SIG-M5 (cell line): ENCODE measurements around the gene FRRS1L.
A peak's percentile ranks its signal among the peaks of the same experiment; 100 is the strongest.
"Not testable (repeated sequence)": the region's sequence is repeated elsewhere in the genome, so short reads cannot be mapped to it uniquely, and the experiment has no call there.

ENCODE experiments used
- DNase-seq: peaks from one replicate; lab custom pipeline; 2025; lab: John Stamatoyannopoulos, UW

Gene FRRS1L

GRCh38 chr9:109129470-109130197 lies 37.4 kb downstream of the FRRS1L start:
- no peak for DNase-seq

DNA sequence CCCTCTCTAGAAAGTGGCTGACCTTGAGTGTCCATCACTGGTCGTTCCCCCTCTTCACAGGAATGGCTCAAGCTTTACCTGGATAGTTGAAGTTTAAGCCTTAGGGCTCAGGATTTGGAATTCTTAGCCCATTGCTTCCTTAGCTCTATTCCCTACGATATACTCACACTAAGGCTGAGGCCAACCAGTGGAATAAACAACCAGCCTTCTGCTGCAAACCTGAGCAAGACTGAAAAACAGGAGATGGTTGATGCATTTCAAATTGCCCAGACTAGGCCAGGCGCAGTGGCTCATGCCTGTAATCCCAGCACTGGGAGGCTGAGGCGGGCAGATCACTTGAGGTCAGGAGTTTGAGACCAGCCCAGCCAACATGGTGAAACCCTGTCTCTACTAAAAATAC lies 40.4 kb downstream of the FRRS1L start:
- DNase-seq, result not testable (repeated sequence)

DNA sequence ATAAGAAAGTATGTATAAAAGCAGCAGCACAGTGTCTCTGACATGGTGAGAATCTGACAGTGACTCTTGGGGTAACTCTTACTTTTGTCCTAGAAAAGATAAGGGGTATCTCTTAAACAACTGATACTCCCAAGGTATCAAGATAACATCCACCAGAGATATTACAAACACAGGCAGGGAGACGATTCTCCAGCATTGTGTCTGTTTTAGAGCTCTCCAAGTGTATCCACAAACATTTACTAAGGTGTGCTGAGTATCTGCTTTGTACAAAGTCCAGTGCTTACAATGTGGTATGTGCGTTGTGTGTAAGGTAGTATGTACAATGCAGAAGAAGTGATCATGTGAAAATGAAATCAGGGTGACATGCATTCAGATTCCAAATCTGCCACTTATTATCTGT lies 42.9 kb downstream of the FRRS1L start:
- DNase-seq, result no peak

- DNase-seq, result no peak
Measured at GRCh38 chr9:109122726-109123621, 44.1 kb downstream of the FRRS1L start.

DNA sequence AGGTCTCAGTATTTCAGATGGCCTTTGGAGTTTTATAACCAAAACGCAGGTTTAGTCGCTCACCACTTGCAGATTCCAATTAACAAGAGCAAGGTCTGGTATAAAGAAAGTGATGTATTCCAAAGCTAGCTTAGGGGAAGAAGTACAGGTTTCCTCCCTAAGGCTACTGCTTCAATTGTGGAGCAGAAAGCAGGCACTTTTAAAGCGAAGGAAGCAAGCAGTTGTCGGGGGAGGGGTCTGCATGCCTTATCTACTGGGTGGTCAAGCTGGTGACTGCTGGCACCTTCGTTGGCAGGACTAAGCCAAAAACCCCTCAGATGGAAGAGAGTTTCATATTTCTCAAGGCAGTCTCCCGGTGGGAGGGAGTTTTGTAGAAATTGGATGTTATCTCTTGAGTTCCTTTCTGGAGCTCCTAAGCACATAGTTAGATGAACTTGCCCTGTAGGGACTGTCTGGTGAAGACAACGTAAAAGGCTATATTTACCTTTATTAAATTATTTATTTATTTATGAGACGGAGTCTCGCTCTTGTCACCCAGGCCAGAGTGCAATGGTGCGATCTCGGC lies 45.7 kb downstream of the FRRS1L start:
- DNase-seq, result no peak

DNA sequence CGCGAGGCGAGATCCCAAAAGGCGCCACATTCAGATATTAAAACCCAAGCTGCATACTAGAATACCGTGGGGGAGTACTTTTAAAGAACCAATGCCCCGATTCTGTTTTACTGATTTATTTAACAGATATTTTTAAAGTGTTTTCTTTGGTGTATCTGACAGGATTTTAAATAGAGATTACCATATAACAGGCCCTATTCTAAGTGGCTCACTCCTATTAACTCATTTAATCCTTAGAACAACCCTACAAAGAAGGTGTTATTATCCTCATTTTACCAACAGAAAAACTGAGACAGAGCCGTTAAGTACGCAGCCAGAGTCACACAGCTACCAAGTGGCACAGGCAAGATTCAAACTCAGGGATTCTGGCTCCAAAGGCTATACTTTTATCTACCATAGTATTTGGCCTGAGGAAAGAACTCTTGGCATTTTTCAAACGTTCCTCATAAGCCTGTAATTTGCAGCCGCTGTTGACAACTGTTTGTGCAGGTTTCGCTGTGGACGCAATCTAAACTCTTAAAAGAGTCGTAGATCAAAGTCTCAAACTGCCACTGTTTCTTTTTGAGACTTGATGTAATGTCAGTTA lies 46.8 kb downstream of the FRRS1L start:
- no peak for DNase-seq

DNA sequence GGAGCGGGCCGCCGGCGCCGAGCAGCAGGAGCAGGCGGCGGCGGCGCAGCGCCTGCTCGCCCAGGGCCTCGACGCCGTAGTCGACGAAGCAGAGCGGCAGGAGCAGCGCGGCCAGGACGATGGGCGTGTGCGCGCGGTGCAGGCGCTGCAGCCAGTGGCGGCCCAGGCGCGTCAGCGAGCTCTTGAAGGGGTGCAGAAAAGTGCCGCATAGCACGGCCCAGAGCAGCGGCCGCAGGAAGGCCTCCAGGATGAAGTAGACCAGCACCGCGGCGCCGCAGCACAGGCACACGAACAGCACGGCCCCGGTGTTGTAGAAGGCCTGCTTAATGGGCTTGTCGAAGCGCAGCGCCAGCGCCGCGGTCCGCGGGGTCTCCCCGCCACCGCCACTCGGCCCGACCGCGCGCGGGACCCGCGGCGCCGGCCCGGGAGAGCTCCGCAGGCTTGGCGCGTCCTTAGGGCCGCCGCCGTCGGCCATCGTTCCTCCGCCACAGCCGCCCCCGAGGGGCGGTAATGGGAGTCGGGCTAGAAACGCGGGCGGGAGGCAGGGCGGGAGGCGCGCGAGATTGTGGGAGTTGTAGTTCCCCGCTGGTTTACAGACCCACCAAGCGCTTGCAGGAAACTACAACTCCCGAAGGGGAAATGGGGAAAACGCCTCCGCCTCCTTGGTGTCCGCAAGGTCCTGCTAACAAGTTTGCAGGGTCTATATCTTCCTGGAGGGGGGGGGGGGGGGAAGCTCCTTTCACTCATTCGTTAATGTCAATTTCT lies 47.4 kb downstream of the FRRS1L start, which contains the start of gene TMEM245:
TMEM245 (minus strand) TSS at position 509 of the 765 bp plus-strand sequence; CDS start at position 475, 34 bp downstream.
- peak; percentile 92 for DNase-seq

DNA sequence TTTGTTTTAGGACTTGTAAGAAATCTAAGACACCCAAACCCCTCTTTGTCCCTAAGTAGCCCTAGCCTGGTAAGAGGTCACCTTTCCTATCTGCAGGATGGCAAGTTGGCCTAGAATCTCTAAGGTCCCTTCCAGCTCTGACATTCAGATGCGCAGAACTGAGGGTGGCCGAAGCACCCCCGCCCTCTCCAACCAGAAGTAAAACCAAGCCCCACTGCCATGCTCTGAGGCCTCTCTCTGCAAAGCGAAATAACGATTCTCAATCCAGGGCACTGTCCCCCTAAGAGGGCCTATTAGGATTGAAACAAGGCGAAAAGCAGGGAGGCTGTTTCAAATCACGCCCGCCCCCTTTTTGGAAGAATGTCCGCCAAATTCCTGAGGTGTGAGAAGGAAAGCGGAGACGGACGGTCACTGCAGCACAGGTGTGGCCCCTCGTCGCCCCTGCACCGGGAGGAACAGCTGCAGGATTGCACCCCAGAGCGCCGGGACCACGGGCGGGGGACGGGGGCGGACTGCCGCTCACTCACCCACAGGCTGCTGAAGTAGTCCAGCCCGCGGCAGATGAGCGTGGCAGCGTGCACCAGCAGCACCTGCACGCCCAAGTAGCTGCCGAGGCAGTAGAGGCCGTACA lies 48.1 kb downstream of the FRRS1L start:
- DNase-seq, result no peak

GRCh38 chr9:109117856-109118807 lies 48.9 kb downstream of the FRRS1L start:
- peak; percentile 44 for DNase-seq

- DNase-seq, result no peak
Measured at GRCh38 chr9:109115931-109116526, 51.0 kb downstream of the FRRS1L start.

GRCh38 chr9:109114670-109115069 lies 52.4 kb downstream of the FRRS1L start:
- no peak for DNase-seq

DNA sequence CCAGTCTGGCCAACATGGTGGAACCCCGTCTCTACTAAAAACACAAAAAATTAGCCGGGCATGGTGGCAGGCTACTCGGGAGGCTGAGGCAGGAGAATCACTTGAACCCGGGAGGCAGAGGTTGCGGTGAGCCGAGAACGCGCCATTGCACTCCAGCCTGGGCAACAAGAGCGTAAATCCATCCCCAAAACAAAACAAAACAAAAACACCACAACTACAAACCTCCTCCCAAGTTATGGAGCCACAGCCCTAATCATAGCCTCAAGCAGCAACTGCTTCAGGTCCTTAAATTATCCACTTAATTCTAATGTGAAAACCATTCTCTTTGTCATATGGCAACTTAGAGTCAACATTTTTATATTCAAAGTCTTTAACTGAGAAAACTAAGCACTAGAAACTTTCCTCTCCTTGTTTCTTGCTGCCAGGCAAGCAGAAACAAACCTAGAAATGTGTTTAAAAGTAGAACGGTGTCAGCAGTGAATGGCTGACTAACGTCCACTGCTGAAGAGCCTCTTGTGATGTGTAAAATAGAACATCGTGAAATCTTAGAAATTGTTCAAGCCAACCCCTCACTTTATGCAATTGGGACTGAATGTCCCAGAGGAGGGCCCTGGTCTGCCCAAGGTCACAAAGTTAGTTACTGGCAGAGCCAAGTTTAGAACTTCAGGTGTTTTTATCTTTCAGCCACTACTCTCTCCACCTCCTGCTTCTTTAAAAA lies 53.0 kb downstream of the FRRS1L start:
- DNase-seq, result no peak

- no peak for DNase-seq
Measured at GRCh38 chr9:109113254-109113653, 53.8 kb downstream of the FRRS1L start.

DNA sequence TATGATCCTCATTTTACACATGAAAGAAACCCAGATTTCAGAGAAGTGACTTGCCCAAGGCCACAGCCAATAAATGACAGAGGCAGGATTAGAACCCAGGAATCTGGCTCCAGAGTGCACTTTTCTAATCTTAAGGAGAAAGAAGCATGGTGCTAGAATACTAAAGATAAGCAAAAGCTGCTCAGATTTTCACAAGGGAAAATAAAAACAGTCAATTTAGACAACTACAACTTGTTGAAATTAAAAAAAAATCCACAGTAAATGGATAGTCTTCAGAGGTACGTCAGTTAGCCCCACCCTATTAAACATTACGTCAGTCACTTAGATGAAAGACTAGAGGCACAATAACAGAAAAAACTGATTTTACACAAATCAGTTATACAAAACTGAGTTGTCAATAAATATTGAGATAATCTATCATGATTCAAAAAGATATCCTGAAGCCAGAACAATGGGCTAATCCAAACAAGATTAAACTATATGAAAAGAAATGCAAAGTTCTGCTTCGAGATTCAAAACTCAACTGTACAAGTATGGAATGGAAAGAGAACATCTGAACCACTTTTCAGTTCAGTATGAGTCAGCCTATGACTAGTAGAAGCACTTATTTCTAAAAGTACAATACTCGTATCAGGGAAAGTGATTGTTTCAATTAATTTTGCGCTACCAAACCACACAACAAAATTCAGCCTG lies 56.6 kb downstream of the FRRS1L start:
- no peak for DNase-seq

GRCh38 chr9:109109967-109110328 lies 57.1 kb downstream of the FRRS1L start:
- DNase-seq, result no peak

- no peak for DNase-seq
Measured at GRCh38 chr9:109108318-109108717, 58.7 kb downstream of the FRRS1L start.

DNA sequence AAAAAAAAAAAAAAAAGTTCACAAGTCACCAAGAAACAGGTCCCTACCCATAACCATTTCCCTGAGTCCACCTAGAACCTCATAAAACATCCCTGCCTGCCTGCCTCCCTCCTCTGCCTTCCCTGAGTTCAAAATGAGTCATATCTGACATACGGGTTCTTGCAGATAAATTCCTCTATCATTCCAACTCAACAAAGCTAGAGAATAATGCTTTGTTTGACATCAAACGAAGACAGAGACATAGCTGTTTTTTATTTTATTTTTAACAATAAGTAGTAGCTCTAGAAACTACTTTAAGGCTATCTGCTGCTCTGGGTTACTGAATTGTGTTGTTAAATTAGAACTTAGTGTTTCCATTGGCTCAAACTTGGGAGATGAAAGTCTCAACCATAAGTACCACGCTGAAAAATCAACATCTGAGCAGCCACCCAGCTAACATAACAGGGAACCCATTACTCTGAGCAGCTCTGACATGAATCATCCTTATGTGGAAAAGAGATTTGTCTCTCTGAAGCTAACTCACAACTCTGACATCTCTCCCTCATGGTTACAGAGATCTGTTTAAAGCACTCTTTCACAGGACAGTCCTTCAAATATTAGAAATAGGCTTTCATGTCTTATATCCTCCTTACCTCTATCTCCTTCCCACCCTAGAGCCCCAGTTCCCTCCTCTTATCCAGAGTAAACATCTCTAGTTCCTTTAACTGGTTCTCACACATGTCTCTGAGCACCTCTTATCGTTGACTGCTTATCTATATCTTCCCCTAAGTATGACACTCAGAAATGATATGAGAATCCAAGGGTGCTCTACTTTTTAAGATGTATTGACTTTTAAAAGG lies 59.4 kb downstream of the FRRS1L start:
- no peak for DNase-seq
